Erythroblast (primary cell): Measurements from ENCODE around the gene MAEA.

Source experiments
- GATA1 ChIP-seq: IDR thresholded peaks from 2 replicates; pipeline ENCODE4 v1.6.1; 2011; ENCODE audit warnings: low read depth, mild to moderate bottlenecking, control low read depth, low read length, moderate library complexity
- POLR2A ChIP-seq: IDR thresholded peaks from 2 replicates; pipeline ENCODE4 v1.6.1; 2011; ENCODE audit warnings: mild to moderate bottlenecking, low read length

DNA sequence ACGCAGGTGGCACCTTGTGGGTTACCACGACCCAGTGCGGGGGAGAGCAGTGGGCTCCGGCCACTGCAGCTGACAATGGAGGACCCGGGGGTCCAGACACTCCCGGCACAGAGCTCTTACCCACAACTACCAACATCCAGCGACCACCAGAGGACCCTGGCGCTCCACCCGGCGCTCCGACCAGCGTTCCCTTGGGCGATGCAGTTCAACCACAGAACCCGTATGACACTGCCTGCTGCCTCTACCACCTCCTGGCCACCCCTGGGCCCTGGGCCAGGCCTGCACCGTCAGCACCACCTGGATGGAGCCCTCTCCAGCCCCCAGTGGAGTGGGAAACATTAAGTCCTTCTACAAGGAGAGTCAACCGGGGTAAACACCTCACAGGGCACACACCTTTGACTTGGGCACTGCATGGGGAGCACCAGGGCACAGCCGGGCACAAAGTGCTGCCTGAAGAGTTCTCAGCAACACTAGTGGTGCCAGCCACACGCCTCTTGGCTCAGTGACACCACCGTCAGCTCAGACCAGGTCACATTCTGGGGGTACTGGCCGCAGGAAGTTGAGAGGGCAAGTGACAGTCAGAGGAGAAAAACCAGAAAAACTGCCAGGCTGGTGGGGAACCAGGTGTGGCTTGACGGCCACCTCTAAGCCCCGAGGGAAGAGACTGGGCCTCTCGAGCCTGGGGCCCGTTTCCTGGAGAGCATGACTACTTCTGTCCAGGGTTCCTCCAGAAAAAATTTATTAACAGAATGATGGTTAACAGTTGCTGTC lies 43.4 kb upstream of the MAEA start:
- TF ChIP-seq POLR2A (no peak), GATA1 (no peak)
